Dermis blood vessel endothelial cell (primary cell): ENCODE data around the gene ARHGAP21. TPM values are rescaled to one million over a fixed set of nuclear protein-coding genes. Genes with fewer than 3 reads are reported as not detected.
"Not testable (repeated sequence)": the region's sequence is repeated elsewhere in the genome, so short reads cannot be mapped to it uniquely, and the experiment has no call there.

ENCODE experiments used
- DNase-seq: peaks from one replicate; pipeline ENCODE4 v3.0.0; 2010
- total RNA-seq: library from RNA; depleted of rRNA; stranded (reverse); fragments of >200 nt; gene quantifications from 2 replicates; pipeline ENCODE4 v1.2.3, GENCODE V29; 2014

Gene ARHGAP21
- total RNA-seq, 1 donor from 2014 or later, result 92.2 TPM

- DNase-seq, result no peak
These were observed 100.3 kb downstream of the ARHGAP21 start for GRCh38 chr10:24623383-24623782.

- no peak for DNase-seq
These were observed 100.8 kb downstream of the ARHGAP21 start for GRCh38 chr10:24622781-24623301.

GRCh38 chr10:24621035-24621795 lies 102.5 kb downstream of the ARHGAP21 start:
- not testable (repeated sequence) for DNase-seq

- DNase-seq, result not testable (repeated sequence)
These were observed 103.7 kb downstream of the ARHGAP21 start for GRCh38 chr10:24619994-24620310.

- not testable (repeated sequence) for DNase-seq
These were observed 104.2 kb downstream of the ARHGAP21 start for GRCh38 chr10:24619291-24619993.

- DNase-seq, result no peak
These were observed 105.3 kb downstream of the ARHGAP21 start for GRCh38 chr10:24618401-24618800.

- DNase-seq, result peak; percentile 78
These were observed 105.8 kb downstream of the ARHGAP21 start for GRCh38 chr10:24617771-24618396.

- DNase-seq, result no peak
These were observed 107.2 kb downstream of the ARHGAP21 start for GRCh38 chr10:24616536-24616935.

- DNase-seq, result no peak
These were observed 117.7 kb downstream of the ARHGAP21 start for GRCh38 chr10:24606021-24606420.

- no peak for DNase-seq
These were observed 118.5 kb downstream of the ARHGAP21 start for GRCh38 chr10:24605141-24605540.

GRCh38 chr10:24603333-24603732 lies 120.4 kb downstream of the ARHGAP21 start:
- DNase-seq, result peak; percentile 20

GRCh38 chr10:24597961-24598360 lies 125.7 kb downstream of the ARHGAP21 start:
- no peak for DNase-seq

GRCh38 chr10:24597426-24597825 lies 126.3 kb downstream of the ARHGAP21 start:
- no peak for DNase-seq

GRCh38 chr10:24596217-24596930 lies 127.3 kb downstream of the ARHGAP21 start:
- DNase-seq, result no peak

GRCh38 chr10:24590697-24591457 lies 132.8 kb downstream of the ARHGAP21 start:
- no peak for DNase-seq

GRCh38 chr10:24589265-24589664 lies 134.4 kb downstream of the ARHGAP21 start:
- DNase-seq, result no peak

GRCh38 chr10:24579906-24580305 lies 143.8 kb downstream of the ARHGAP21 start:
- no peak for DNase-seq

GRCh38 chr10:24579448-24579847 lies 144.2 kb downstream of the ARHGAP21 start:
- no peak for DNase-seq

GRCh38 chr10:24575481-24576002 lies 148.1 kb downstream of the ARHGAP21 start:
- no peak for DNase-seq

- no peak for DNase-seq
These were observed 149.0 kb downstream of the ARHGAP21 start for GRCh38 chr10:24574578-24575155.

GRCh38 chr10:24574161-24574560 lies 149.5 kb downstream of the ARHGAP21 start:
- no peak for DNase-seq
